Liver (tissue), 9 donors: ENCODE measurements around the gene E2F3. TPM values are rescaled to one million over a fixed set of nuclear protein-coding genes. Genes with fewer than 3 reads are reported as not detected.

Source experiments
- DNase-seq: peaks from one replicate; pipeline ENCODE4 v3.0.0-alpha.2; 2017; ENCODE audit warnings: low spot score
- H3K27ac ChIP-seq, 2 donors: one replicate each; pipeline ENCODE4 v1.7.0; 2013; ENCODE audit warnings: inconsistent platforms in 2 of 2, low read length in 2 of 2, control low read depth in 1 of 2, low read depth in 1 of 2, mild to moderate bottlenecking in 1 of 2
- H3K27me3 ChIP-seq, 4 donors: one replicate each; pipeline versions ENCODE4 v1.6.1 to v1.7.0; 2013; ENCODE audit warnings: low read length in 3 of 4, inconsistent platforms in 1 of 4, mild to moderate bottlenecking in 1 of 4, moderate library complexity in 1 of 4; ENCODE audit not compliant: control insufficient read depth in 4 of 4, insufficient read depth in 4 of 4
- H3K36me3 ChIP-seq, 4 donors: one replicate each; pipeline versions ENCODE4 v1.6.1 to v1.7.0; 2013; ENCODE audit warnings: low read length in 3 of 4, mild to moderate bottlenecking in 3 of 4, low read depth in 1 of 4, moderate library complexity in 1 of 4; ENCODE audit not compliant: control insufficient read depth in 4 of 4, insufficient read depth in 3 of 4
- H3K4me1 ChIP-seq, 4 donors: one replicate each; pipeline versions ENCODE4 v1.6.1 to v1.7.0; 2013; ENCODE audit warnings: low read length in 3 of 4, mild to moderate bottlenecking in 3 of 4, moderate library complexity in 1 of 4; ENCODE audit not compliant: control insufficient read depth in 4 of 4, insufficient read depth in 4 of 4
- H3K4me3 ChIP-seq, 3 donors: one replicate each; pipeline versions ENCODE4 v1.6.1 to v1.7.0; 2013; ENCODE audit warnings: low read length in 3 of 3, control low read depth in 1 of 3, low read depth in 1 of 3, mild to moderate bottlenecking in 1 of 3
- H3K9ac ChIP-seq, 2 donors: one replicate each; pipeline ENCODE4 v1.7.0; 2013; ENCODE audit warnings: low read length in 2 of 2, mild to moderate bottlenecking in 2 of 2, moderate library complexity in 2 of 2, control low read depth in 1 of 2, low read depth in 1 of 2
- H3K9me3 ChIP-seq, 4 donors: one replicate each; pipeline versions ENCODE4 v1.6.1 to v1.7.0; 2013; ENCODE audit warnings: low read length in 3 of 4; ENCODE audit not compliant: control insufficient read depth in 4 of 4
- ATF3 ChIP-seq: IDR thresholded peaks from 2 replicates; pipeline ENCODE4 v1.6.1; 2016; ENCODE audit warnings: antibody characterized with exemption
- CTCF ChIP-seq: fragments of 150-350 bp; IDR thresholded peaks from 2 replicates; pipeline ENCODE4 v1.5.1; 2017; ENCODE audit warnings: improper control_type of control experiment, low read depth, low read length; ENCODE audit not compliant: missing input control
- EGR1 ChIP-seq, 2 donors: IDR thresholded peaks; 2 replicates each; pipeline ENCODE4 v1.6.1; 2016 to 2018; ENCODE audit warnings: antibody characterized with exemption in 2 of 2, low read depth in 2 of 2
- FOXA1 ChIP-seq: IDR thresholded peaks from 2 replicates; pipeline ENCODE4 v1.6.1; 2016; ENCODE audit warnings: antibody characterized with exemption
- FOXA2 ChIP-seq: IDR thresholded peaks from 2 replicates; pipeline ENCODE4 v1.6.1; 2016; ENCODE audit warnings: antibody characterized with exemption
- GABPA ChIP-seq, 2 donors: IDR thresholded peaks in 1 of 2; conservative IDR thresholded peaks in 1 of 2; 2 replicates each; pipeline ENCODE4 v1.6.1; 2016; ENCODE audit warnings: antibody characterized with exemption in 2 of 2, mild to moderate bottlenecking in 1 of 2, moderate library complexity in 1 of 2
- HNF4A ChIP-seq, 2 donors: conservative IDR thresholded peaks; 2 replicates each; pipeline ENCODE4 v1.6.1; 2016; ENCODE audit warnings: antibody characterized with exemption in 2 of 2, mild to moderate bottlenecking in 2 of 2
- HNF4G ChIP-seq: IDR thresholded peaks from 2 replicates; pipeline ENCODE4 v1.6.1; 2016; ENCODE audit warnings: antibody characterized with exemption
- JUND ChIP-seq, 2 donors: IDR thresholded peaks; 2 replicates each; pipeline ENCODE4 v1.6.1; 2016; ENCODE audit warnings: antibody characterized with exemption in 2 of 2
- MAX ChIP-seq: IDR thresholded peaks from 2 replicates; pipeline ENCODE4 v1.6.1; 2016; ENCODE audit warnings: antibody characterized with exemption
- NR2F2 ChIP-seq: IDR thresholded peaks from 2 replicates; pipeline ENCODE4 v1.6.1; 2016; ENCODE audit warnings: antibody characterized with exemption
- RAD21 ChIP-seq, 2 donors: IDR thresholded peaks; 2 replicates each; pipeline ENCODE4 v1.6.1; 2016; ENCODE audit warnings: antibody characterized with exemption in 2 of 2, mild to moderate bottlenecking in 2 of 2
- REST ChIP-seq: IDR thresholded peaks from 2 replicates; pipeline ENCODE4 v1.6.1; 2016; ENCODE audit warnings: antibody characterized with exemption, mild to moderate bottlenecking
- RXRA ChIP-seq, 2 donors: IDR thresholded peaks; 2 replicates each; pipeline ENCODE4 v1.6.1; 2017 to 2018; ENCODE audit warnings: antibody characterized with exemption in 2 of 2, mild to moderate bottlenecking in 1 of 2
- SP1 ChIP-seq: IDR thresholded peaks from 2 replicates; pipeline ENCODE4 v1.6.1; 2018; ENCODE audit warnings: antibody characterized with exemption, mild to moderate bottlenecking
- TAF1 ChIP-seq: conservative IDR thresholded peaks from 2 replicates; pipeline ENCODE4 v1.6.1; 2016; ENCODE audit warnings: antibody characterized with exemption, mild to moderate bottlenecking
- YY1 ChIP-seq: IDR thresholded peaks from 2 replicates; pipeline ENCODE4 v1.6.1; 2016; ENCODE audit warnings: antibody characterized with exemption, mild to moderate bottlenecking
- ZBTB33 ChIP-seq: IDR thresholded peaks from 2 replicates; pipeline ENCODE4 v1.6.1; 2016; ENCODE audit warnings: antibody characterized with exemption
- WGBS: extraction: QIAGEN DNeasy Blood & Tissue Kit; methylation state at CpG from one replicate; pipeline ENCODE4 v1.1.7; 2013; 5-methylcytosine and 5-hydroxymethylcytosine counted together
- polyA plus RNA-seq, 2 donors: library from polyadenylated mRNA; stranded (reverse) in 1 of 2; unstranded in 1 of 2; fragments of 200-250 nt in 1 of 2; fragments of >200 nt in 1 of 2; fragmentation: Nextera tagmentation in 1 of 2; extraction: Ambion mirVana in 1 of 2; gene quantifications; one replicate each; pipeline versions ENCODE4 v1.2.1 to v1.2.3, GENCODE V29; 2013 to 2015
- total RNA-seq, 2 donors: library from RNA; depleted of rRNA; stranded (reverse); fragments of >200 nt; gene quantifications; one replicate each; pipeline ENCODE4 v1.2.3, GENCODE V29; 2014
- donor health status: healthy.
- donor health status: healthy.
- donor health status: healthy.
- donor health status: healthy.
- donor health status: healthy.

The E2F3 gene
- total and polyA plus RNA-seq, 4 donors = 1.4 to 5.0 (median 1.9) TPM

- TF ChIP-seq RAD21 (IDR thresholded peaks at IDR 0.05) = peak; percentile 61 to 65
Measured at GRCh38 chr6:20400456-20401204, 1.0 kb upstream of the E2F3 start (continued).

GRCh38 chr6:20402092-20402341 lies 338 bp downstream of the E2F3 start:
- no peak for DNase-seq

More at GRCh38 chr6:20402092-20402341, 338 bp downstream of the E2F3 start:
- Histone ChIP-seq H3K4me1 (peaks cover 2 to 10% (median 7%) of the 10 kb centered on the region in 4 donors), H3K36me3 (no peaks in the 10 kb centered on the region), H3K9me3 (no peaks in the 10 kb centered on the region), H3K4me3 (peak overlapping the region in 2 of 3 donors; percentile 57 to 95), H3K9ac (peak overlapping the region in 1 of 2 donors; percentile 27), H3K27ac (peak overlapping the region; percentile 75 to 90), H3K27me3 (no peaks in the 10 kb centered on the region)
- TF ChIP-seq TAF1 (no peak), SP1 (no peak), FOXA1 (no peak), MAX (no peak), ATF3 (no peak), HNF4A (conservative IDR thresholded peaks at IDR 0.05) (no peak), RAD21 (IDR thresholded peaks at IDR 0.05) (no peak), JUND (IDR thresholded peaks at IDR 0.05) (no peak), GABPA (IDR thresholded peaks at IDR 0.05 in 1 of 2, conservative IDR thresholded peaks at IDR 0.05 in 1 of 2) (no peak), CTCF (no peak), YY1 (no peak), ZBTB33 (no peak), RXRA (IDR thresholded peaks at IDR 0.05) (no peak), FOXA2 (no peak), NR2F2 (no peak), EGR1 (IDR thresholded peaks at IDR 0.05; ENCODE audit: low read depth in 2 of 2) (no peak), REST (no peak), HNF4G (no peak)
- WGBS = under 1% methylated on average over 15 of the region's 15 CpGs
